Activated CD4-positive, CD25-positive, alpha-beta regulatory T cell treated with anti-CD3 and anti-CD28 coated beads, Interleukin-2, amount 50 U/mL, for 16 hours (primary cell): ENCODE results near the gene LARGE1.

Experiments used
- DNase-seq: peaks from one replicate; pipeline ENCODE4 v3.0.0-alpha.2; 2020; ENCODE audit warnings: low read depth, low spot score

Gene LARGE1

DNA sequence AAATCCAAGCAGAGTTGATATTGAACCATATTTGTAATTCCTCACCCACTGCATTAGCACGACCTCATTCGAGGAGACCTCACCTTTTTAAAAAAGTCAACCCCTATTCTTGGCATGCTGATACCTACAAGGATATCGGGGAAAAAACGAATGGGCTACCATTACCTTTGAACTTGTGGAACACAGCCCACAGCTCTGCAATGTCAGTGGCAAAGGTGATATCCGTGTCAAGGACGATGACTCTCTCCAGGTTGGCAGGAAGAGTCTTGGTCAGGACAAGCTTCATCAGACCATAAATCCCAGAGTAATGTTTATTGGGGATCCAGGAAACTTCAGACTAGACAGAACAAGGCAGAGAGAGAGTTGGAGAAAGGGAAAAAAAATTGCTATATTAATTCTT lies 355.6 kb downstream of the LARGE1 start:
- DNase-seq: no peak

DNA sequence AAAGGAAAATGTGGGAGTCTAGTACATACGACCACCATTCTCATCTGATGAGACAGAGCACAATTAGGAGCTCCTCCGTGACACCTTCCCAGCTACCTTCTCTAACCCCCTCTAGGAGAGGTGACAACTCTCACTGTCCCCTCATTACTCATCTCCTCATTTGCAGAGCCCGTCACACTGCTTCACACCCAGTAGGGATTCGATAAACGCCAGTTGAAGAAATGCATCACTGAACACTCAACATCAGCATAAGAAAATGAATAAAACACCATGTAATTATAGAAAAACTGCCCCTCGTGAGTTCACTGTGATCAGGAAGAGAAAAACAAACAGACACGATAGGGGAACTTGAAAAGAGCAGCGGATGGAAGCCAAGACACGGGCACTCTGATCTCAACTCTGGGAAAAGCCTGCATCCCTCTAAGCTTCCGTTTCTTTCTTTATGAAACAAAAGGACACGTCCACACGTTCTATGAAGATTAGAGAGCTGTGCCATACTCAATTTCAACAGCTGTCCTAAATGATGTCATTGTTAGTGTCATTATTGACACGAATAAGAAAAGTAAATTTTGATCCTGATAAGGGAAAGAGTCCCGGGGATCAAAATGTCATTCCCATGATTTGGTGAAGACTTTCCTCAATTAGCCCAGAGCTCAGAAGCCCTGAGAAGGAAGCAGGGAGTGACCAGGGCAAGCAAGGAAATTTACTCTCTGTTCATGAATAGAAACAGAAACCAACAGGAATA lies 356.9 kb downstream of the LARGE1 start:
- no peak for DNase-seq

DNA sequence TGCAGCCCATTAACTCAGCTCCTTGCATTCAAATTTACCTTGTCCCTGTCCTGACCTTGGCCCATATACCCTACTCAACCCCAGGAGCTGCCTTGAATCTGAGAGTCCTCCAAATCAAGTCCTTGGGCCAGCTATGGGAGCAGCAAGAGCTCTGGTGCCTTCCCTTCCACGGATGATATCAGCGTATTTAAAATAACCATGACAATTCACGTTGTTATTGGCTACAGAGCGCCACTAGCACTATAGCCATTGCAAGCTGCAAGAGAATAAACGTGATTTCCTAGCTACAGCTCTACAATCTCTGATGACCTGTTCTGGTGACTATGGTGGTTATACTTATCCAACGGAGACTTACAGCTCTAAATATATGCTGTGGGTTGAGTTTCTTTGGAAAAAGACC lies 357.8 kb downstream of the LARGE1 start:
- DNase-seq: no peak

DNA sequence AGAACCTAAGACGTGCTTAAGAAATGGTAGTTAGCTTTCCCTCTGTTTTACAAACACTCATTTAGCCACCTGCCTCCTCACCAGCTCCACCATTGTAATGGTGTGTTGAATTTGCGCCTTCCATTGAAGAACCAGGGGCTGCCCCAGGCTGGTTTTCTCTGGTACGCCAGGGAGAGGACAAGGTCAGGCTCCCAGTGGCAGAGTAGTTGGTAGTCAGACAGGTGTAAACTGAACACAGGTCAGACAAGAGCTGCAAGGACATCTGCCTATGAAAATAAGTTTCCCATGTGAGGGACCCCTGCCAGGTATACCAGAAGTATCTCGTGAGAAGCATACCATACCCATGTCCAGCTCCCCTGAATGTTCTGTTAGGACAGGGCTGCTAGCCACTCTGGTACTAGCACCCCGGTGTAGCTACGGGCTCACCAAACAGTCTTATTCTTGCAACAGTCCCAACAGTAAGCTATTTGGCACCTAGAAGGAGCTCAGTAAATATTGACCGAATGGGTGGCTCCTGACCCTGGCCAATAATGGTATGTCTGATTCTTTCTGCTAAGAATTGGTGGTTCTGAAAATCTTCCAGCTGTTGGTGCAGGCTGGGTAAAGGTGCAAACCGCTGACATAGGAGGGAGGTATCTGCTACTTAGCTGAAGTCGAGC lies 359.0 kb downstream of the LARGE1 start:
- DNase-seq: no peak

DNA sequence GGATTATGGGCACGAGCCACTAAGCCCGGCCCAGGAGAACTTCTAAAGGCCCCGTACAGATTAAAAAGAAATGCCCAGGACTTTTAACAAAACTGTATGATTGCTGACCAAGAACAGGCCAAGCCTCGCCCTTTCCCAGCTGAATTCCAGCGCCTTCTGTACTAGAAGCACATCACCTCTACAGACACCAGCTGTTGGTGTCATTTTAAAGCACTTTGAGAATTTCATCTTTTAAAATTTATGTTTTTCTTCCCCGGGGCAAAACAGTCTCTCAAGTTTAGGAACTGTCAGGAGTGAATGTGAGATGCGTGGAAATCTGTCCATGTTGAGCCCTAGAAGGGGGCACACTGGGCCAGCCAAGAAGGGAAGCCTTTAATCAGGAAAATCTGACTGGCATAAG lies 362.4 kb downstream of the LARGE1 start:
- DNase-seq: no peak

DNA sequence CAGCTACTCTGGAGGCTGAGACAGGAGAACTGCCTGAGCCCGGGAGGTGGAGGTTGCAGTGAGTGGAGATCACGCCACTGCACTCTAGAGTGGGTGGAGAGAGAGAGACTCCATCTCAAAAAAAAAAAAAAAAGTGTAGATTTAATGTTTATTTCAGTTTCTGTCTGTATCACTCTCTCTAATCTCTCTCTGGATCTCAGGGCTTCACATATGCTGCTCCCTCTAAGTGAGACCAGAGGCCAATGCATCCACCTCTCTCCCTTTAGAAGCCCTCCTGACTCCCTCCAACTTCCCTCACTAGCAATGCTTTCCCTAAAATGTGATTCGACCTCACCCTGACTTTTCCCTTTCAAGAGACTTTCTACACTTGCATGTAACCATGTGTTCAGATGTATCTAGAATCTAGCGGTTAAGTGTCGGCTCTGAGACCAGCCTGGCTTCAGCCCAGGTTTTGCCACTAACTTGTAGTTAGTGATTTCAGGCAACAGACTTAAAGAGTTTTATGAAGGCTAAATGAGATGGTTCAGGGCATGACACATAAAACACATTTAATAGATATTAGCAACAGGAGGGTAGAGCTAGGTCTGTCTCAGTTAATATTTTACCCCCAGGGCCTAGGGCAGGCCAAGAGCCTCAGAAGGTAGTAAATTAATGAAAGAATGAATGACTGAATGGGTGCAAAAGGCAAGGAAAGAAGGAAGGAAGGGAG lies 364.3 kb downstream of the LARGE1 start:
- no peak for DNase-seq

DNA sequence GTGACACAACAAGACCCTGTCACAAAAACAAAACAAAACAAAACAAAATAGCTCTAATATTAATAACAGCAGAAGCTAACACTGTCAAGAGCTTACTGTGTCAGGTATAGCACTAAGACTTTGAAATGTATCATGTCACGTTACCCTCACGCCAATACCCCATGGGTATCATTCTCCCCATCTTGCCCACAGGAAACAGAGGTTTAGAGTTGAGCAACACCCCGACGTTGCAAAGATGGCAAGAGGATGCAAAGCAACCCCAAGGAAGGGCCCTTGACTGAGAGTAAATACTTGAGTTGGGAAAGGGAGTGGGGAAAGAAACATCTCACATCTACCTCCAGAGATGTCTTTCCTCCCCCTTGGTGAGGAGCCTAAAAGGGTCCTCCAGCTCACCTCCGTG lies 366.8 kb downstream of the LARGE1 start:
- DNase-seq: no peak

DNA sequence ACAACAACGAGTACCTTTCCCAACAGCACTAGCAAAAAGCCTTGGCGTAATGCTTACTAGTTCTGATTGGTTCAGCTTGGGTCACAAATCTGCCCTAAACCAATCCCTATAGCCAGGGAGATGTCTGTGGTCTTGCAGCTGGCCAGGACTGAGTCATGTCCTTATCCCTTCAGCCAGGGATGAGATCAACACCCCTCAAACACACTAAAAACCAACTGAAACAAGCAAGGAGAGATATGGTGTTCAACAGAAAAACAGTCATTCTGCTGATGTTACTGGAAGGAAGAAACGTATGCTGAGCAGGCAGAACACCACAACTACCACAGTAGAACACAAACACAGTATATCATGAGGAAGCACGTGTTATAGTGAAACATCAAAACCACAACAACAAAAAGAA lies 375.6 kb downstream of the LARGE1 start:
- DNase-seq: no peak

- no peak for DNase-seq
These were observed 377.6 kb downstream of the LARGE1 start for GRCh38 chr22:33542722-33543121.

DNA sequence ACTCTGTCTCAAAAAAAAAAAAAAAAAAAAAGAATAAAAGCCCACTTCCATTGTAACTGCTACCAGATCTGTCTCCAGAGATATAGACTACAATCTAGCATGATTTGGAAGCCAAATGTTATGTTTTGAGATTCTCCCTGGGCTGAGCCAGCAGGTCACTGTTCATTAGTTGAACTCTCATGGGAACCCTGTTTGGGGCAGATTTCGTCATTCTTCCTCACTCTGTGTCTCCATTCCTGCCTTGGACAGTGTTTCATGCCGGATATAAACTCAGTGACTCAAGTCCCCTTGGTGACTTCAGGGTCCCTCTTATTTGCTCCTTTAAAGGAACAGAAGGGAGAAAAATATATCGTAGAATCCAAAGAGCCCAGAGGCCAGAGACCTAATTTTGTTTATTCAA lies 378.1 kb downstream of the LARGE1 start:
- DNase-seq: no peak

DNA sequence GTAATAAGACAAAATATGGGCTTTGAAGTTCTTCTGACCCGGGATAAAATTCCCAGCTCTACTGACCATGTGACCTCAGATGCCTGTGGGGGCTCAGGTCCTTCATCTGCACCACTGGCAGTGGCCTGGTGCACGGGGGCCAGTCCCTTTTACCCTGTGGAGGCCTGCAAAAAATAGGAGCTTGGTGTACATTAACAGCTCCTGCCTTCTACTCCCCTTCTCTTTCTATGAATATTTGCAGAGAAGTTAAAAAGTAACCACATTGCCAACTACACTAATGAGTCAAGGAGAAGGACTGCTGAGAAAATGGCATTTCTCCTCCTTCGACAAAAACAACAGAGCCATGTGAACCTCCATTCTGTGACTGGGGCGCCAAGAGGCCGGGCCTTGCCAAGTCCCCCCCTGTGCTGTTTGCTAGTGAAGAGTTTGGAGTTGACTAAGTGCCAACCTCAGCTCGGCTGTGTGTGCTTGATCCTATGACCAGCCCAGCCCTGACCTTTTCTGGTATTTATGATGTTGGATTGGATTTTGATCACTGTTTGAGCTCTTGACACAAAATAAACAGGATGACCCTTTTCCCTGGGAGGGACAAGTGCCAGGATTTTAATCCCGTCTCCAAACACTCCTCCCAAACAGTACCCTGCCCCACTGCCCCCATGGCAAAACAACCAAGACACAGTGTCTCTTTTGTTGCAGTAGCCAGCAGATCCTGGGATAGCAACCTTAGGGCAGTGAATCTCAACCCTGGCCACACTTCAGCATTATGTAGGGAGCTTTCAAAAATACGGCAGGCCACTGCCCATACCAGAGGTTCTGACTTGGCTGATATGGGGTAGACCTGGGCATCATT lies 380.1 kb downstream of the LARGE1 start:
- DNase-seq: no peak

DNA sequence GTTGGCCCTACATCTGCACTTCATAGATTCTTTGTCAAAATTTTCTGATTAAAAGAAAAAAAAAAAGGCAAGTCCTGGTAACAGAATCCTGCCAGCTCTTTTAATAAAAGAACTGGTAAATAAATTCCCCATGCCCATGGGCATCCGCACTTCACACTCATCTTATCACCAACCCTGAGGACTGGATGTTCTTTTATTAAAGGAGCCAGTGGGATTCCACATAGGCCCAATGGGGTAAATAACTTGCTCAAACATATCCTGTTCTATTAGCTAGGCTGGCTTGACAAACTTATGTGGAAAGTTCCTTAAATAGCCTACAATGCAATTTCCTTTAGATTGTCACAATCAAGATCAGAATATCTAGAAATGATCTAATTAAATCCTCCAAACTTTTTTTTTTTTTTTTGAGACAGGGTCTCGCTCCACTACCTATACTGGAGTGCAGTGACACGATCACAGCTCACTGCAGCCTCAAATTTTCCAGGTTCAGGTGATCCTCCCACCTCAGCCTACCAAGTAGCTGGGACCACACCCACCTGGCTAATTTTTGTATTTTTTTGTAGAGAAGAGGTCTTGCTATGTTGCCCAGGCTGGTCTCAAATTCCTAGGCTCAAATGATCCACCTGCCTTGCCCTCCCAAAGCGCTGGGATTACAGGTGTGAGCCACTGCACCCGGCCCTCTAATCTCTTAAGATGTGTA lies 380.9 kb downstream of the LARGE1 start:
- no peak for DNase-seq

DNA sequence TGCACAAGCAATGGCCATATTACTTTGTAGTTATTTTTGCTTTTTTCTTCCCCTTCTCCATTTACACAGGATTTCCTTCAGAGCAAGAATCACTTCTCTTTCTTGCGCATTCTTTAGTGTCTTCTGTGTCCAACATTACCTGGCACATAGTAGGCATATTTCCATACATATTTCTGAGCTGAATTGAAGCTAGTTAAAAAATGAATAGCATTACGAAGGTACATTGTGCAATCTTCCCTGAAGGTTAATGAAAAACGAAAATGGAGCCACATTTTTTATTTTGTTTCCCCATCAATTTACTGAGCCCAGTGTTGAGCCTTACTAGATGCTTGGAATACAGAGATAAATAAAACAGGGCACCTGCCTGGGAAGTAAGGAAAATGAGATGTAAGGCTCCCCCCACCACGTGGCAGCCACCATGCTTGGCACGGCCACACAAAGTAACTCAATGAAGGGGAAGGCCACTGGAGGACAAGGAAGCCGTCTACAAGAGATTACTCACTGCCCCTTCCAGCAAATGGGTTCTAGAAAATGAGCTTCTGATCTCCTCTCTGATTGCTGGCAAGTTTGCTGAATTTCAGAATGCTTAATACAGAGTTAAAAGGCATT lies 381.9 kb downstream of the LARGE1 start:
- DNase-seq: no peak

GRCh38 chr22:33537059-33537458 lies 383.2 kb downstream of the LARGE1 start:
- no peak for DNase-seq

- no peak for DNase-seq
These were observed 384.1 kb downstream of the LARGE1 start for GRCh38 chr22:33535937-33536875.

- no peak for DNase-seq
These were observed 390.7 kb downstream of the LARGE1 start for GRCh38 chr22:33529424-33530113.

DNA sequence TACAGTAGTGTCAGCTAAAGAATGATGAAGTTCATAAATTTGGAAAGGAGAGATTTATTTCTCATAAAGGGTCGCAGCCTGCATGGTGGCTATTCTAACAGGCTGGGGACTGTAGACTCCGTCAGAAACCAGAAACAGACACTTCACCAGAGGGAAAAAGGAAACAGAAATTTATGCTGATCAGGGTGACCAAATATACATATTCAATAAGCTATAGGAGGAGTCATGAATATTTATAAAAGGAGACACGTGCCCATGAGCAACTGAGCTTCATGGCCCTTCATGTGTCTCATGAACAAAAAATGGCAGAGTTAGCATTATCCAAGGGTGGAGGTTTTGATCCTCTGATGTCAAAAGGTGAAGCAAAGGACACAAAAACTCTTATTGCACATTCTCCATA lies 392.1 kb downstream of the LARGE1 start:
- DNase-seq: no peak

- DNase-seq: no peak
These were observed 393.7 kb downstream of the LARGE1 start for GRCh38 chr22:33526434-33527107.
